Smooth muscle cell (in vitro differentiated cells): Measurements from ENCODE around the gene B4GALT1. TPM values are rescaled to one million over a fixed set of nuclear protein-coding genes. Genes with fewer than 3 reads are reported as not detected.
A peak's percentile ranks its signal among the peaks of the same experiment; 100 is the strongest.

Experiments
- DNase-seq: peaks from one replicate; lab custom pipeline; 2025; ENCODE audit not compliant: unreplicated experiment; lab: John Stamatoyannopoulos, UW
- H2AFZ ChIP-seq: fragments of 200-600 bp; sonication (generic); 2 replicates; pipeline ENCODE4 v1.6.0; 2016; ENCODE audit warnings: antibody characterized with exemption, low read depth, mild to moderate bottlenecking
- H3F3A ChIP-seq: fragments of 200-600 bp; sonication (generic); 2 replicates; pipeline ENCODE4 v1.6.0; 2017; ENCODE audit warnings: antibody characterized with exemption, low read depth
- H3K27ac ChIP-seq: fragments of 200-600 bp; sonication (generic); 2 replicates; pipeline ENCODE4 v1.5.1; 2016; ENCODE audit warnings: low read depth, mild to moderate bottlenecking
- H3K27me3 ChIP-seq: fragments of 200-600 bp; sonication (generic); 2 replicates; pipeline ENCODE4 v1.6.1; 2016; ENCODE audit warnings: low read depth, mild to moderate bottlenecking
- H3K36me3 ChIP-seq: fragments of 200-600 bp; sonication (generic); 2 replicates; pipeline ENCODE4 v1.5.1; 2016; ENCODE audit warnings: low read depth
- H3K4me1 ChIP-seq: fragments of 200-600 bp; sonication (generic); 2 replicates; pipeline ENCODE4 v1.5.1; 2016; ENCODE audit warnings: low read depth
- H3K4me2 ChIP-seq: fragments of 200-600 bp; sonication (generic); 2 replicates; pipeline ENCODE4 v1.6.0; 2016; ENCODE audit warnings: mild to moderate bottlenecking
- H3K4me3 ChIP-seq: fragments of 200-600 bp; sonication (generic); 2 replicates; pipeline ENCODE4 v1.5.1; 2016; ENCODE audit warnings: mild to moderate bottlenecking
- H3K79me2 ChIP-seq: fragments of 200-600 bp; sonication (generic); 2 replicates; pipeline ENCODE4 v1.6.0; 2016; ENCODE audit warnings: low read depth, mild to moderate bottlenecking
- H3K9ac ChIP-seq: fragments of 200-600 bp; sonication (generic); 2 replicates; pipeline ENCODE4 v1.6.0; 2016; ENCODE audit warnings: low read depth
- H3K9me3 ChIP-seq: fragments of 200-600 bp; sonication (generic); replicated peaks from 2 replicates; pipeline ENCODE4 v1.5.1; 2016; ENCODE audit warnings: low read depth
- H4K20me1 ChIP-seq: fragments of 200-600 bp; sonication (generic); 2 replicates; pipeline ENCODE4 v1.6.0; 2016; ENCODE audit warnings: low read depth
- WGBS: methylation state at CpG from one replicate; pipeline ENCODE4 v1.1.7; 2016; ENCODE audit warnings: low lambda C conversion rate; 5-methylcytosine and 5-hydroxymethylcytosine counted together
- polyA plus RNA-seq: library from polyadenylated mRNA; unstranded; fragments of >200 nt; fragmentation: Nextera tagmentation; extraction: Ambion mirVana; gene quantifications from 2 replicates; pipeline ENCODE4 v1.2.1, GENCODE V29; 2016
- total RNA-seq: library from RNA; depleted of rRNA; stranded (reverse); fragments of >200 nt; gene quantifications from 2 replicates; pipeline ENCODE4 v1.2.3, GENCODE V29; 2014
- TF ChIP-seq, protein P1 (sequence below): fragments of 200-600 bp; sonication (generic); IDR thresholded peaks from 2 replicates; pipeline ENCODE4 v1.5.1; 2017; ENCODE audit warnings: borderline replicate concordance, mild to moderate bottlenecking, antibody characterized with exemption; ENCODE audit not compliant: insufficient read depth, poor library complexity, severe bottlenecking

B4GALT1 gene
- total and polyA plus RNA-seq, 2 experiments from 2014 or later: 49.2 to 56.3 TPM

DNA sequence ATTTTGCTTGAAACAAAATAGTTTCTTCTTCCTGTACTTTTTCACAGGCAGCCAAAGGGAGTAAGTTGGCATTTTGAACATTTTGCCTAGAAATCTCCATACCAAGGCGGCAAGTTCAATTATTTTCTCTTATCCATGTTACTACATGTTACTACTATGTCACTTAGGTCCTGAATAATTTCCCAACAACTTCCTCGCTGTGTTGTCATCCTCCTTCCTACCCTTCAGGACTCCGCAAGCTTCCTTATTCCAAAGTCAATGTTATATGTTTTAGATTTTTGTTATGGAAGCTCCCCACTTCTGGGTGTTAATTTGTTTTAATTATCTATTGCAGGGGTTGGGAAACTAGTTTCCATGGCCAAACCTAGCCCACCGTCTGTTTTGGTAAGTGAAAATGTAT lies 9.9 kb upstream of the B4GALT1 start:
- H4K20me1 ChIP-seq: no peaks in the 10 kb centered on the region
- H3K27ac ChIP-seq: no peak overlapping the region
- no peaks in the 10 kb centered on the region for H3K36me3 ChIP-seq
- H3K79me2 ChIP-seq: no peaks in the 10 kb centered on the region
- TF ChIP-seq, protein P1, sequence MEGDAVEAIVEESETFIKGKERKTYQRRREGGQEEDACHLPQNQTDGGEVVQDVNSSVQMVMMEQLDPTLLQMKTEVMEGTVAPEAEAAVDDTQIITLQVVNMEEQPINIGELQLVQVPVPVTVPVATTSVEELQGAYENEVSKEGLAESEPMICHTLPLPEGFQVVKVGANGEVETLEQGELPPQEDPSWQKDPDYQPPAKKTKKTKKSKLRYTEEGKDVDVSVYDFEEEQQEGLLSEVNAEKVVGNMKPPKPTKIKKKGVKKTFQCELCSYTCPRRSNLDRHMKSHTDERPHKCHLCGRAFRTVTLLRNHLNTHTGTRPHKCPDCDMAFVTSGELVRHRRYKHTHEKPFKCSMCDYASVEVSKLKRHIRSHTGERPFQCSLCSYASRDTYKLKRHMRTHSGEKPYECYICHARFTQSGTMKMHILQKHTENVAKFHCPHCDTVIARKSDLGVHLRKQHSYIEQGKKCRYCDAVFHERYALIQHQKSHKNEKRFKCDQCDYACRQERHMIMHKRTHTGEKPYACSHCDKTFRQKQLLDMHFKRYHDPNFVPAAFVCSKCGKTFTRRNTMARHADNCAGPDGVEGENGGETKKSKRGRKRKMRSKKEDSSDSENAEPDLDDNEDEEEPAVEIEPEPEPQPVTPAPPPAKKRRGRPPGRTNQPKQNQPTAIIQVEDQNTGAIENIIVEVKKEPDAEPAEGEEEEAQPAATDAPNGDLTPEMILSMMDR: no peak
- peaks cover 5% of the 10 kb centered on the region for H3K4me1 ChIP-seq
- H3F3A ChIP-seq: no peaks in the 10 kb centered on the region
- 94% methylated on average over 4 of the region's 4 CpGs for WGBS
- no peak overlapping the region for H3K4me2 ChIP-seq
- no peak overlapping the region for H2AFZ ChIP-seq
- H3K9ac ChIP-seq: no peak overlapping the region
- H3K4me3 ChIP-seq: no peak overlapping the region
- DNase-seq: no peak
- H3K27me3 ChIP-seq: no peaks in the 10 kb centered on the region
- no peaks in the 10 kb centered on the region for H3K9me3 ChIP-seq

DNA sequence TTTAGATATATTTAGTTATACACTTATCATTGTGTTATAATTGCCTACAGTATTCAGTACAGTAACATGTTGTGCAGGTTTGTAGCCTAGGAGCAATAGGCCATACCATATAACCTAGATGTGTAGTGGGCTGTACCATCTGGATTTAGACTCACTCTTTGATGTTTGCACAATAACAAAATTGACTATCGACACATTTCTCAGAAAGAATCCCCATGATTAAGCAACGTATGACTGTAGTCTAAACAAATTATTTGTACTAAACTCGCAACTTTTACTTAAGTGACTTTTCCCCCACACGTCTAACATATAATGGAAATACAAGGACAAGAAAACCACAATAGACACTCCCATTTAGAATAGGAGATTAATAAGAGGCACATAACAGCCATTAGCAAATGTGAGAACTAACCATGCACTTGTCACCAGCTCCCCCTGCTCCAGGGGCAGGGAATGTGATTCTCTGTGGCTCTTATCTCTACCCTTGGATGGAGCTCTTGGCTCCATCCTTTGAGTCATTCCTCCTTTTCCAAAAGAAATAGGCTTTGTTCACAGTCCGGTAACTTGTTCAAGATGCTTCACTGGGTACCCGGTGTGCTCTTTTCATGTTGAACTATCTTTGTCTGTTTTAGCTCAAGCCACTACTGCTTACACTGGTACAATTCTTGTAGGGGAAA lies 8.7 kb upstream of the B4GALT1 start:
- Histone ChIP-seq H3F3A (no peaks in the 10 kb centered on the region), H3K4me1 (peaks cover 7% of the 10 kb centered on the region), H3K9me3 (no peaks in the 10 kb centered on the region), H3K4me2 (no peak overlapping the region), H3K9ac (no peak overlapping the region), H3K36me3 (no peaks in the 10 kb centered on the region), H2AFZ (peak overlapping the region; percentile 30), H3K4me3 (no peak overlapping the region), H3K27me3 (no peaks in the 10 kb centered on the region), H4K20me1 (no peaks in the 10 kb centered on the region), H3K27ac (no peak overlapping the region), H3K79me2 (no peaks in the 10 kb centered on the region)
- TF ChIP-seq, protein P1: no peak
- no peak for DNase-seq
- 84% methylated on average over 6 of the region's 6 CpGs for WGBS

DNA sequence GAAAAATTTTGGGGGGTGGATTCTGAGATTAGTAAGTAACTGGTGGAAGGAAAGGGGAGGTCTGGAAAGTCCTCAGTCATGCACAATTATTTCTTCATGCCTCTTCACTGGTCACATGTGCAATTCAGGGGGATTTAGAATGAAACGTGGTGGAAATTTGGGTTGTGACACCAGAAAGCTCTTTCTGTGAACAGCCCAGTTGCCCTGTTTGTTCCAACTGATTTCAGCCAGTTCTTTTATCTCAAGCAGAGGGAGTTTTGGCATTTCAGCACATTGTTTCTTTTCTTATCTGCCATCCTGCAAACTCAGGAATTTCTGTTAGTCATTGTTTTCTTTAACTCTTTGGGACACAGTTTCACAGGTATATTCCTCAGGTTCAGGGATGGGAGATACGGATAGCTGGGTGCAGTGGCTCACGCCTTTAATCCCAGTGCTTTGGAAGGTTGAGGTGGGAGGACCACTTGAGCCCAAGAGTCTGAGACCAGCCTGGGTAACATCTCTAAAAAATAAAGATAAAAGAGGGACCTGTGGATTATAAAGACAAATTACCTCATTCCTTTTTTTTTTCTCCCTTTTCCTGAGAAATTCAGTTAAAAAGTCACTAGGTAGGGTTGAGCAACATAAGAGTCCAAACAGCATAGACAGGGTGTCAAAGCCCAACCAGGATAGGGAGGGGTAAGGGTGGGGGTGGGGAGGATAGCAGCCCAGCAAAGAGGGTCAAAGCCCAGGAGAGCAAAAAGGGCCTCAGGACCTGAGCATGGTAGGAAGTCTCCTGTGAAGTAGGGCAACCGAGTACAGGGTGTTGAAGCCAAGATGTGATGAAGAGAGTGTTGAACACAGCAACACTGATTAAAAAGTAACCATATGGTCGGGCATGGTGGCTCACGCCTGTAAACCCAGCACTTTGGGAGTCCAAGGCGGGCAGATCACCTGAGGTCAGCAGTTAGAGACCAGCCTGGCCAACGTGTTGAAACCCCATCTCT lies 5.4 kb upstream of the B4GALT1 start:
- H3K4me2 ChIP-seq: peak overlapping the region; percentile 2
- no peaks in the 10 kb centered on the region for H3K79me2 ChIP-seq
- no peaks in the 10 kb centered on the region for H3K27me3 ChIP-seq
- no peak for DNase-seq
- TF ChIP-seq, protein P1: no peak
- H4K20me1 ChIP-seq: no peaks in the 10 kb centered on the region
- WGBS: 77% methylated on average over 8 of the region's 8 CpGs
- no peak overlapping the region for H3K4me3 ChIP-seq
- peak overlapping the region; percentile 19 for H2AFZ ChIP-seq
- H3K4me1 ChIP-seq: peaks cover 13% of the 10 kb centered on the region
- H3F3A ChIP-seq: no peaks in the 10 kb centered on the region
- H3K9ac ChIP-seq: no peak overlapping the region
- peak overlapping the region; percentile 46 for H3K27ac ChIP-seq
- no peaks in the 10 kb centered on the region for H3K36me3 ChIP-seq
- no peaks in the 10 kb centered on the region for H3K9me3 ChIP-seq
